ENCODE data around the gene LRRC59. TPM values are rescaled to one million over a fixed set of nuclear protein-coding genes. Genes with fewer than 3 reads are reported as not detected.
A peak's percentile ranks its signal among the peaks of the same experiment; 100 is the strongest.

Gene LRRC59
- total RNA-seq, 1 experiment from 2014 or later = 106 TPM

GRCh38 chr17:50365649-50366393 is 31.5 kb downstream of the LRRC59 start:
- H4K91ac ChIP-seq (ENCODE audit: insufficient read length, low read depth, low read length) = no peak overlapping the region
- no peaks in the 10 kb centered on the region for H3K27me3 ChIP-seq (ENCODE audit: insufficient read depth, low read length)
- no peak overlapping the region for H3K27ac ChIP-seq (ENCODE audit: insufficient read length, low read depth, low read length)
- no peak overlapping the region for H4K8ac ChIP-seq (replicated peaks; ENCODE audit: insufficient read length, low read depth, low read length)
- no peak overlapping the region for H2BK15ac ChIP-seq (ENCODE audit: low read depth, low read length)
- no peak overlapping the region for H2BK5ac ChIP-seq (ENCODE audit: insufficient read length, low read length)
- no peak overlapping the region for H3K56ac ChIP-seq (ENCODE audit: insufficient read length, low read depth, low read length)
- no peaks in the 10 kb centered on the region for H3K79me2 ChIP-seq (ENCODE audit: insufficient read depth, low read length)
- no peak overlapping the region for H3K23ac ChIP-seq (ENCODE audit: insufficient read length, low read depth, low read length)
- peaks cover 3% of the 10 kb centered on the region for H4K20me1 ChIP-seq (ENCODE audit: control insufficient read depth, insufficient read depth, insufficient read length)
- no CpG with 5 or more reads among the region's 14 CpGs for WGBS (ENCODE audit: extremely low coverage, insufficient read length, low lambda C conversion rate)
- H2AFZ ChIP-seq (ENCODE audit: low read length) = no peak overlapping the region
- no peaks in the 10 kb centered on the region for H3K9me3 Mint-ChIP-seq
- no peaks in the 10 kb centered on the region for H3K27me3 Mint-ChIP-seq (ENCODE audit: low read depth)
- H3K4me1 Mint-ChIP-seq = peaks cover 38 to 40% of the 10 kb centered on the region in 2 experiments
- H3K79me1 ChIP-seq (ENCODE audit: insufficient read depth, low read depth, low read length, poor library complexity, severe bottlenecking) = no peaks in the 10 kb centered on the region
- no peak overlapping the region for H3K4me3 Mint-ChIP-seq
- H2AK5ac ChIP-seq (ENCODE audit: insufficient read length, low read length) = no peak overlapping the region
- no peak overlapping the region for H4K5ac ChIP-seq (ENCODE audit: insufficient read length, low read depth, low read length)
- peaks cover 2% of the 10 kb centered on the region; the same call in 1 of the 2 replicates for H3K4me1 ChIP-seq (ENCODE audit: insufficient read depth, low read length)
- H3K23me2 ChIP-seq (ENCODE audit: insufficient read length, low read depth, low read length, poor library complexity, severe bottlenecking) = no peaks in the 10 kb centered on the region
- peaks cover 16 to 45% (median 44%) of the 10 kb centered on the region in 3 experiments for H3K36me3 Mint-ChIP-seq (ENCODE audit: insufficient read depth in 1 of 3, low read depth in 3 of 3)
- H3K14ac ChIP-seq (ENCODE audit: insufficient read depth, low read length) = no peak overlapping the region; the same call in 1 of the 2 replicates
- H3K9me3 ChIP-seq (ENCODE audit: control insufficient read depth, low read depth, low read length) = no peaks in the 10 kb centered on the region
- H2BK12ac ChIP-seq (ENCODE audit: insufficient read length, low read depth, low read length) = no peak overlapping the region
- H3K9ac ChIP-seq (ENCODE audit: extremely low read depth, insufficient read length, low read length) = no peak overlapping the region
- H3K4me2 ChIP-seq (ENCODE audit: insufficient read depth, insufficient read length, low read length) = no peak overlapping the region
- TF ChIP-seq CTCF (conservative IDR thresholded peaks at IDR 0.05) = no peak
- no peak overlapping the region for H2BK120ac ChIP-seq (ENCODE audit: low read depth, low read length, poor library complexity, severe bottlenecking)
- H3K18ac ChIP-seq (ENCODE audit: insufficient read length, low read depth, low read length) = no peak overlapping the region
- H2BK20ac ChIP-seq (ENCODE audit: low read depth, low read length, poor library complexity, severe bottlenecking) = no peak overlapping the region
- DNase-seq = no peak
- H3K4ac ChIP-seq (ENCODE audit: low read depth, low read length) = no peak overlapping the region
- H3T11ph ChIP-seq (ENCODE audit: low read length) = no peak overlapping the region
- peak overlapping the region in 2 of 3 experiments; percentile 66 to 87; a peak in 3 of 7 replicates for H3K27ac Mint-ChIP-seq
